ENCODE measurements around the gene SLC28A1. TPM values are rescaled to one million over a fixed set of nuclear protein-coding genes. Genes with fewer than 3 reads are reported as not detected.

SLC28A1 gene
- total and polyA plus RNA-seq, 4 donors = 0.09 to 39.7 (median 18.3) TPM

- TF ChIP-seq ATF3 (IDR thresholded peaks at IDR 0.05) (no peak), FOXA2 (IDR thresholded peaks at IDR 0.05) (no peak), TAF1 (conservative IDR thresholded peaks at IDR 0.05) (no peak), RAD21 (IDR thresholded peaks at IDR 0.05) (no peak), HNF4G (IDR thresholded peaks at IDR 0.05) (no peak), MAX (IDR thresholded peaks at IDR 0.05) (no peak)
Observed at GRCh38 chr15:84892786-84893307, 8.4 kb downstream of the SLC28A1 start (continued).

GRCh38 chr15:84893607-84894006 is 9.1 kb downstream of the SLC28A1 start:
- Histone ChIP-seq H3K4me1 (ENCODE audit: control insufficient read depth in 4 of 4, insufficient read depth in 4 of 4, low read length in 3 of 4) (peaks cover 0 to 5% (median 0%) of the 10 kb centered on the region in 4 donors), H3K36me3 (ENCODE audit: control insufficient read depth in 4 of 4, insufficient read depth in 3 of 4, low read depth in 1 of 4, low read length in 3 of 4) (peaks cover 4 to 64% (median 45%) of the 10 kb centered on the region in 4 donors), H3K9ac (ENCODE audit: low read depth in 1 of 2, low read length in 2 of 2) (no peak overlapping the region), H3K27ac (ENCODE audit: low read depth in 1 of 2, low read length in 2 of 2) (no peak overlapping the region), H3K9me3 (ENCODE audit: control insufficient read depth in 4 of 4, low read length in 3 of 4) (no peaks in the 10 kb centered on the region), H3K4me3 (ENCODE audit: low read depth in 1 of 3, low read length in 3 of 3) (no peak overlapping the region), H3K27me3 (ENCODE audit: control insufficient read depth in 4 of 4, insufficient read depth in 4 of 4, low read length in 3 of 4) (no peaks in the 10 kb centered on the region)
- 90% methylated on average over 10 of the region's 10 CpGs for WGBS
- TF ChIP-seq NR2F2 (IDR thresholded peaks at IDR 0.05) = no peak
- no peak for TF ChIP-seq TAF1 (conservative IDR thresholded peaks at IDR 0.05)
- TF ChIP-seq GABPA (IDR thresholded peaks at IDR 0.05 in 1 of 2, conservative IDR thresholded peaks at IDR 0.05 in 1 of 2) = no peak
- no peak for TF ChIP-seq CTCF (IDR thresholded peaks at IDR 0.05; ENCODE audit: low read depth, low read length, missing input control)
- no peak for DNase-seq (ENCODE audit: low spot score)

GRCh38 chr15:84894736-84895425 is 10.4 kb downstream of the SLC28A1 start:
- no peaks in the 10 kb centered on the region for H3K27me3 ChIP-seq (ENCODE audit: control insufficient read depth in 4 of 4, insufficient read depth in 4 of 4, low read length in 3 of 4)
- no peak overlapping the region for H3K4me3 ChIP-seq (ENCODE audit: low read depth in 1 of 3, low read length in 3 of 3)
- no peak overlapping the region for H3K27ac ChIP-seq (ENCODE audit: low read depth in 1 of 2, low read length in 2 of 2)
- peaks cover 2 to 64% (median 45%) of the 10 kb centered on the region in 4 donors for H3K36me3 ChIP-seq (ENCODE audit: control insufficient read depth in 4 of 4, insufficient read depth in 3 of 4, low read depth in 1 of 4, low read length in 3 of 4)
- no peak overlapping the region for H3K9ac ChIP-seq (ENCODE audit: low read depth in 1 of 2, low read length in 2 of 2)
- no peak for DNase-seq (ENCODE audit: low spot score)
- 92% methylated on average over 12 of the region's 12 CpGs for WGBS
- no peak for TF ChIP-seq EGR1 (IDR thresholded peaks at IDR 0.05; ENCODE audit: low read depth in 2 of 2)
- no peak for TF ChIP-seq MAX (IDR thresholded peaks at IDR 0.05)
- TF ChIP-seq RAD21 (IDR thresholded peaks at IDR 0.05) = no peak
- TF ChIP-seq HNF4A (conservative IDR thresholded peaks at IDR 0.05) = no peak
- no peak for TF ChIP-seq RXRA (IDR thresholded peaks at IDR 0.05)
- TF ChIP-seq CTCF (IDR thresholded peaks at IDR 0.05; ENCODE audit: low read depth, low read length, missing input control) = no peak
- no peak for TF ChIP-seq GABPA (IDR thresholded peaks at IDR 0.05 in 1 of 2, conservative IDR thresholded peaks at IDR 0.05 in 1 of 2)
- TF ChIP-seq NR2F2 (IDR thresholded peaks at IDR 0.05) = no peak
- no peak for TF ChIP-seq REST (IDR thresholded peaks at IDR 0.05)
- no peak for TF ChIP-seq YY1 (IDR thresholded peaks at IDR 0.05)
- TF ChIP-seq FOXA1 (IDR thresholded peaks at IDR 0.05) = no peak
- TF ChIP-seq JUND (IDR thresholded peaks at IDR 0.05) = no peak
- no peak for TF ChIP-seq HNF4G (IDR thresholded peaks at IDR 0.05)
- H3K4me1 ChIP-seq (ENCODE audit: control insufficient read depth in 4 of 4, insufficient read depth in 4 of 4, low read length in 3 of 4) = peaks cover 0 to 5% (median 0%) of the 10 kb centered on the region in 4 donors
- no peaks in the 10 kb centered on the region for H3K9me3 ChIP-seq (ENCODE audit: control insufficient read depth in 4 of 4, low read length in 3 of 4)
